HepG2 (cell line): ENCODE measurements around the gene WDR81. TPM values are rescaled to one million over a fixed set of nuclear protein-coding genes. Genes with fewer than 3 reads are reported as not detected.
A peak's percentile ranks its signal among the peaks of the same experiment; 100 is the strongest.

ENCODE experiments used
- EHMT2 ChIP-seq: fragments of 200-600 bp; sonication (generic); IDR thresholded peaks from 2 replicates; pipeline ENCODE4 v1.7.0; 2017; ENCODE audit warnings: antibody characterized with exemption, low read depth, low read length, borderline replicate concordance
- ELF4 ChIP-seq: sonication (generic); formaldehyde crosslinking; IDR thresholded peaks from 2 replicates; pipeline ENCODE4 v1.5.0; 2020; ENCODE audit warnings: missing genetic modification reagents, mild to moderate bottlenecking, moderate library complexity, borderline replicate concordance
- FOXP1 ChIP-seq, 2 experiments: fragments of 450-650 bp in 1 of 2; IDR thresholded peaks; 2 replicates each; pipeline ENCODE4 v1.6.1; 2017 to 2018; ENCODE audit warnings: antibody characterized with exemption in 1 of 2
- HDAC2 ChIP-seq: sonication (generic); formaldehyde crosslinking; IDR thresholded peaks from 2 replicates; pipeline ENCODE4 v1.4.0; 2020; ENCODE audit warnings: missing genetic modification reagents
- HES4 ChIP-seq: sonication (generic); formaldehyde crosslinking; IDR thresholded peaks from 2 replicates; pipeline ENCODE4 v1.9.0; 2021; ENCODE audit warnings: mild to moderate bottlenecking, missing genetic modification reagents, borderline replicate concordance
- HMGA1 ChIP-seq: sonication (generic); formaldehyde crosslinking; conservative IDR thresholded peaks from 2 replicates; pipeline ENCODE4 v1.4.0; 2020; ENCODE audit warnings: missing genetic modification reagents
- IKZF4 ChIP-seq: sonication (generic); formaldehyde crosslinking; IDR thresholded peaks from 2 replicates; pipeline ENCODE4 v1.5.1; 2020; ENCODE audit warnings: borderline replicate concordance, mild to moderate bottlenecking, low read depth, missing genetic modification reagents; ENCODE audit errors: not compliant biosample characterization
- KDM1A ChIP-seq: IDR thresholded peaks from 2 replicates; pipeline ENCODE4 v1.6.1; 2016; ENCODE audit warnings: missing compliant biosample characterization
- MYC ChIP-seq: sonication (generic); formaldehyde crosslinking; IDR thresholded peaks from 2 replicates; pipeline ENCODE4 v1.9.0; 2021; ENCODE audit warnings: missing genetic modification reagents, borderline replicate concordance
- NFKB2 ChIP-seq: sonication (generic); formaldehyde crosslinking; IDR thresholded peaks from 2 replicates; pipeline ENCODE4 v1.4.0; 2020; ENCODE audit warnings: missing genetic modification reagents, borderline replicate concordance
- PBX3 ChIP-seq: sonication (generic); formaldehyde crosslinking; IDR thresholded peaks from 2 replicates; pipeline ENCODE4 v1.8.1; 2023; ENCODE audit warnings: missing genetic modification reagents, inconsistent platforms, borderline replicate concordance
- PLSCR1 ChIP-seq: sonication (generic); formaldehyde crosslinking; IDR thresholded peaks from 2 replicates; pipeline ENCODE4 v1.5.0; 2020; ENCODE audit warnings: missing genetic modification reagents, mild to moderate bottlenecking, borderline replicate concordance
- RBM39 ChIP-seq: fragments of 200-400 bp; formaldehyde crosslinking; IDR thresholded peaks from one replicate; pipeline ENCODE4 v1.6.1; 2018; ENCODE audit warnings: antibody characterized with exemption, mild to moderate bottlenecking, low read depth, low read length; ENCODE audit not compliant: poor library complexity, severe bottlenecking
- SAFB2 ChIP-seq: sonication (generic); formaldehyde crosslinking; IDR thresholded peaks from 2 replicates; pipeline ENCODE4 v1.5.1; 2020; ENCODE audit warnings: missing genetic modification reagents, low read depth, mild to moderate bottlenecking, borderline replicate concordance
- TMF1 ChIP-seq: sonication (generic); formaldehyde crosslinking; IDR thresholded peaks from 2 replicates; pipeline ENCODE4 v1.8.1; 2022; ENCODE audit warnings: low read depth, missing genetic modification reagents
- TSC22D2 ChIP-seq: sonication (generic); formaldehyde crosslinking; IDR thresholded peaks from 2 replicates; pipeline ENCODE4 v1.5.1; 2020; ENCODE audit warnings: missing genetic modification reagents, mild to moderate bottlenecking, borderline replicate concordance
- ZMYM2 ChIP-seq: sonication (generic); formaldehyde crosslinking; IDR thresholded peaks from 2 replicates; pipeline ENCODE4 v1.8.0; 2022; ENCODE audit warnings: mild to moderate bottlenecking, missing genetic modification reagents
- ZNF230 ChIP-seq: sonication (generic); formaldehyde crosslinking; IDR thresholded peaks from 2 replicates; pipeline ENCODE4 v1.4.0; 2020; ENCODE audit warnings: mild to moderate bottlenecking, missing genetic modification reagents
- ZNF24 ChIP-seq: fragments of 450-650 bp; IDR thresholded peaks from 2 replicates; pipeline ENCODE4 v1.6.1; 2017; ENCODE audit warnings: antibody characterized with exemption, mild to moderate bottlenecking
- ZNF746 ChIP-seq: sonication (generic); formaldehyde crosslinking; IDR thresholded peaks from 2 replicates; pipeline ENCODE4 v1.8.0; 2022; ENCODE audit warnings: mild to moderate bottlenecking, missing genetic modification reagents
- ZNF878 ChIP-seq: sonication (generic); formaldehyde crosslinking; IDR thresholded peaks from 2 replicates; pipeline ENCODE4 v1.8.1; 2023; ENCODE audit warnings: mild to moderate bottlenecking, missing genetic modification reagents, moderate library complexity
- ZSCAN25 ChIP-seq: sonication (generic); formaldehyde crosslinking; IDR thresholded peaks from 2 replicates; pipeline ENCODE4 v1.8.0; 2022; ENCODE audit warnings: mild to moderate bottlenecking, missing genetic modification reagents
- polyA plus RNA-seq, 8 experiments: library from polyadenylated mRNA; depleted of rRNA in 3 of 8; stranded (reverse) in 7 of 8; unstranded in 1 of 8; fragments of >200 nt; fragmentation: Illumina TruSeq in 4 of 8; extraction: Trizol in 4 of 8; gene quantifications; 2 replicates each; pipeline versions ENCODE4 v1.2.1 to v1.2.3, GENCODE V29; 2011 to 2016; ENCODE audit warnings: low read depth in 4 of 8, missing spikeins in 1 of 8, mixed read lengths in 1 of 8; ENCODE audit not compliant: insufficient read depth in 1 of 8
- total RNA-seq, 5 experiments: library from RNA; depleted of rRNA; stranded (reverse); fragments of >200 nt; fragmentation: Illumina TruSeq; extraction: Trizol; gene quantifications; 2 replicates each; pipeline ENCODE4 v1.2.3, GENCODE V29; 2016; ENCODE audit warnings: low read depth in 1 of 5
- TF ChIP-seq, protein P1 (sequence below): sonication (generic); formaldehyde crosslinking; conservative IDR thresholded peaks from 2 replicates; pipeline ENCODE4 v1.8.1; 2023; ENCODE audit warnings: missing genetic modification reagents
- TF ChIP-seq, protein P2 (sequence below): sonication (generic); formaldehyde crosslinking; IDR thresholded peaks from 2 replicates; pipeline ENCODE4 v1.4.0; 2020; ENCODE audit warnings: missing genetic modification reagents

Gene WDR81
- total and polyA plus RNA-seq, 2 of the 13 experiments (the other 11 are each of a cell fraction or from before 2014, with no cell fraction given): 9.1 to 16.7 TPM

- TF ChIP-seq RBM39 (peak; percentile 75), IKZF4 (CRISPR knock-in tag) (peak; percentile 21), TMF1 (peak; percentile 61; the same call in 1 of the 2 replicates), ZMYM2 (CRISPR knock-in tag) (no peak), PBX3 (CRISPR knock-in tag) (no peak), HES4 (CRISPR knock-in tag) (no peak; the same call in 1 of the 2 replicates), SAFB2 (no peak), ZNF230 (CRISPR knock-in tag) (no peak), NFKB2 (peak; percentile 54; the same call in 1 of the 2 replicates), KDM1A (no peak), HDAC2 (CRISPR knock-in tag) (no peak), ZSCAN25 (CRISPR knock-in tag) (peak; percentile 25; the same call in 1 of the 2 replicates), EHMT2 (no peak), TSC22D2 (CRISPR knock-in tag) (0 out of 2 replicates have a peak, but pooled peaks have one; percentile 54), FOXP1 (IDR thresholded peaks at IDR 0.05) (no peak), FOXP1 (CRISPR knock-in tag; IDR thresholded peaks at IDR 0.05) (no peak), ELF4 (CRISPR knock-in tag) (no peak), MYC (CRISPR knock-in tag) (peak; percentile 92), HMGA1 (CRISPR knock-in tag) (no peak), ZNF746 (CRISPR knock-in tag) (peak; percentile 25; the same call in 1 of the 2 replicates), ZNF24 (peak; percentile 93; the same call in 1 of the 2 replicates), ZNF878 (CRISPR knock-in tag) (no peak), PLSCR1 (CRISPR knock-in tag) (no peak)
- TF ChIP-seq, protein P1, sequence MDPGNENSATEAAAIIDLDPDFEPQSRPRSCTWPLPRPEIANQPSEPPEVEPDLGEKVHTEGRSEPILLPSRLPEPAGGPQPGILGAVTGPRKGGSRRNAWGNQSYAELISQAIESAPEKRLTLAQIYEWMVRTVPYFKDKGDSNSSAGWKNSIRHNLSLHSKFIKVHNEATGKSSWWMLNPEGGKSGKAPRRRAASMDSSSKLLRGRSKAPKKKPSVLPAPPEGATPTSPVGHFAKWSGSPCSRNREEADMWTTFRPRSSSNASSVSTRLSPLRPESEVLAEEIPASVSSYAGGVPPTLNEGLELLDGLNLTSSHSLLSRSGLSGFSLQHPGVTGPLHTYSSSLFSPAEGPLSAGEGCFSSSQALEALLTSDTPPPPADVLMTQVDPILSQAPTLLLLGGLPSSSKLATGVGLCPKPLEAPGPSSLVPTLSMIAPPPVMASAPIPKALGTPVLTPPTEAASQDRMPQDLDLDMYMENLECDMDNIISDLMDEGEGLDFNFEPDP (CRISPR knock-in tag): no peak
- TF ChIP-seq, protein P2, sequence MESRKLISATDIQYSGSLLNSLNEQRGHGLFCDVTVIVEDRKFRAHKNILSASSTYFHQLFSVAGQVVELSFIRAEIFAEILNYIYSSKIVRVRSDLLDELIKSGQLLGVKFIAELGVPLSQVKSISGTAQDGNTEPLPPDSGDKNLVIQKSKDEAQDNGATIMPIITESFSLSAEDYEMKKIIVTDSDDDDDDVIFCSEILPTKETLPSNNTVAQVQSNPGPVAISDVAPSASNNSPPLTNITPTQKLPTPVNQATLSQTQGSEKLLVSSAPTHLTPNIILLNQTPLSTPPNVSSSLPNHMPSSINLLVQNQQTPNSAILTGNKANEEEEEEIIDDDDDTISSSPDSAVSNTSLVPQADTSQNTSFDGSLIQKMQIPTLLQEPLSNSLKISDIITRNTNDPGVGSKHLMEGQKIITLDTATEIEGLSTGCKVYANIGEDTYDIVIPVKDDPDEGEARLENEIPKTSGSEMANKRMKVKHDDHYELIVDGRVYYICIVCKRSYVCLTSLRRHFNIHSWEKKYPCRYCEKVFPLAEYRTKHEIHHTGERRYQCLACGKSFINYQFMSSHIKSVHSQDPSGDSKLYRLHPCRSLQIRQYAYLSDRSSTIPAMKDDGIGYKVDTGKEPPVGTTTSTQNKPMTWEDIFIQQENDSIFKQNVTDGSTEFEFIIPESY (CRISPR knock-in tag): no peak
Measured at GRCh38 chr17:1684378-1685189, 39.9 kb upstream of the WDR81 start, which contains the start of gene PRPF8 (continued).
